ENCODE data around the gene ZBTB7C.

The ZBTB7C gene

DNA sequence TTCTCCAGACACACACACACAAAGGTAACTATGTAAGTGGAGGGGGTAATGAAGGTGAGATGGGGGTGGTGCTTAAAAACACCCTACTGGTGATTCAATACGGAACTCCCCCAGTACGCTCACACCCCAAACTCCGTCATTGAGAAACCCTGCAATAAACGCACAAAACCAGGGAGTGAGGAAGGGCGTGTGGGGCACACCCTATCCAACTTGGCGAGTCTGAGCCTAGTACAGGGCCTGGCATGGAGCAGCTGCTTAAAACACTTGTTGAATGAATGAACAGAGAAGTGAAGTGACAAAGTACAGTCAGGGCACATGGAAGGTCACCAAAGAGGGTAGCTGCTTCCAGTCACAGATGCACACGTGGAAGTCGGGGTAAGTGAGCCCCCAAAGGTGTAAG, 331.9 kb downstream of the ZBTB7C start:
- DNase-seq (ENCODE audit: low read depth), result no peak
- no peak overlapping the region for H3K4me3 ChIP-seq (ENCODE audit: low read length)
- no peak for TF ChIP-seq CTCF (conservative IDR thresholded peaks at IDR 0.05; ENCODE audit: low read depth, low read length)

GRCh38 chr18:48076461-48076860, 332.7 kb downstream of the ZBTB7C start:
- H3K4me3 ChIP-seq (ENCODE audit: low read length), result no peak overlapping the region
- no peak for DNase-seq (ENCODE audit: low read depth)
- no peak for TF ChIP-seq CTCF (conservative IDR thresholded peaks at IDR 0.05; ENCODE audit: low read depth, low read length)

DNA sequence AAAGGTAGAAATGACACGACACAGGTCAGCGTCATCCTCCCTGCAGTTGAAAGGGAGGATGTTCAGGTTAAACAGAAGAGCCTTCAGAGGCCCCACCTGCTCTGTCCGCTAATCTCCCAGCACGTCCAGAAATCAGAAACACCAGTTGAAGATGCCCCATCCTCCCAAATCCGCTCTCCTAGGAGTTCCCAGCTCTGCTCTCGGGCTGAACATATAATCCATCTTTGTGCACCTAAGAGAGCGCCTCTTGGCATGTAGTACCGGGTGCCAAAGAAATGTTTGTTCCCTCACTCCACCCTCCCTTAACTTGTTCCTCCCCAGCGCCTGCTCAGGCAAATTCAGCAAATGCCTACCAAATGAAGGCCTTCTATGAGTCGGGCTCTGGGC, 333.5 kb downstream of the ZBTB7C start:
- DNase-seq (ENCODE audit: low read depth), result no peak
- no peak for TF ChIP-seq CTCF (conservative IDR thresholded peaks at IDR 0.05; ENCODE audit: low read depth, low read length)
- H3K4me3 ChIP-seq (ENCODE audit: low read length), result no peak overlapping the region

DNA sequence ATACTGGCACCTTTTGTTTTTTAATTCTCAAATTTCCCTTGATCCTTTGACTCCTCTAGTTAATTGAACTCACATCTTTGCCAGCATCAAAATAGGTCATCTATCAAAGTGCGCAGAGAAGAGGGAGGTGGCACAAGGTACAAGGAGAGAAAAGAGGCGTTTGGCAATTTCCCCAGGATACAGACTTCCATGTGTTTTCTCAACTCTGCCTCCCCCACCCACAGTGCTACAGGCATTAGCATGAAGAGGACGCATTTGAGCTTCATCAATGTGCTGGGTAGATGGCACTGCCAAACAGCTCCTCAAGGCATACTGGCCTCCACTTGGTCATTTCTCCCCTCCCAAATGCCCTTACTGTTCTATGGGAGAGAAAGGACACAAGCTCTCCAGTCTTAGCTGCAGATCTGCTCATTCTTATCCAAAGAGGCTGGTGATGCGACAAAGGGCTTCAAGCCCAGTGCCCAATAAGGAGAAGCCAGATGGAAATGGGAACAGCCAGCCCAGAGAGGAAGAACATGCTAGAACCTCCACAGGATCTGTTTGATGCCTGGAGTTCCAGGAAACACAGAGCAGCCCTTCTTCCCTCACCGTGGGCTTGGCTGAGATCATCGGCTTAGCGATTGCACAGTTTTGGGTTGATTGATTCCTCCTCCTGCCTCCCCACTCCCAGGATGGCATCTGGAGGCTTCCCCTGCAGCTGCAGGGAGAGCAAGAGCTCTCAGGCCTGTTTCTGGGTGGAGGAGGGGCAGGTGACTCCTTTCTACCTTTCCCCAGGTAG, 334.1 kb downstream of the ZBTB7C start:
- TF ChIP-seq CTCF (conservative IDR thresholded peaks at IDR 0.05; ENCODE audit: low read depth, low read length), result no peak
- DNase-seq (ENCODE audit: low read depth), result no peak
- H3K4me3 ChIP-seq (ENCODE audit: low read length), result no peak overlapping the region

GRCh38 chr18:48073211-48073930, 335.8 kb downstream of the ZBTB7C start:
- no peak for TF ChIP-seq CTCF (conservative IDR thresholded peaks at IDR 0.05; ENCODE audit: low read depth, low read length)
- H3K4me3 ChIP-seq (ENCODE audit: low read length), result no peak overlapping the region
- DNase-seq (ENCODE audit: low read depth), result no peak

GRCh38 chr18:48072428-48073204, 336.6 kb downstream of the ZBTB7C start:
- TF ChIP-seq CTCF (conservative IDR thresholded peaks at IDR 0.05; ENCODE audit: low read depth, low read length), result no peak
- no peak overlapping the region for H3K4me3 ChIP-seq (ENCODE audit: low read length)
- no peak for DNase-seq (ENCODE audit: low read depth)
